ENCODE measurements around the gene BTBD7.

Gene BTBD7

DNA sequence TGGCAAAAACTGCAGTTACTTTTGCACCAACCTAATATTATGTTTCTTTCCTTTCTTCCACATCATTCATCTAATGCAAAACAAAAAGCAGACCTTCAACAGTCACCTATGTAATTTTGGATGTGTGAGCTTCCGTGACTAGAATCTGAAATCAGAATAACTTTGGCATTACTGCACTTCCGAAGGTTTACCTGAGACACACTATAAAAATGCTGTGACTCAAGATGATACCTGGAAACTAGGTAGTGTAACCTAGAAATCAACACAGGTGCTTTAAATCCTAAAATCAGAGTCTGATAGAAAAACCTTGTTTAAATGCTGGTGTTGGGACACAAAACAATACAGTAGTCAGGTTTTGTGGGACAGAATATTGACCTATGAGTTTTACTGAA is 2.2 kb downstream of the BTBD7 start:
- TF ChIP-seq, protein P1, sequence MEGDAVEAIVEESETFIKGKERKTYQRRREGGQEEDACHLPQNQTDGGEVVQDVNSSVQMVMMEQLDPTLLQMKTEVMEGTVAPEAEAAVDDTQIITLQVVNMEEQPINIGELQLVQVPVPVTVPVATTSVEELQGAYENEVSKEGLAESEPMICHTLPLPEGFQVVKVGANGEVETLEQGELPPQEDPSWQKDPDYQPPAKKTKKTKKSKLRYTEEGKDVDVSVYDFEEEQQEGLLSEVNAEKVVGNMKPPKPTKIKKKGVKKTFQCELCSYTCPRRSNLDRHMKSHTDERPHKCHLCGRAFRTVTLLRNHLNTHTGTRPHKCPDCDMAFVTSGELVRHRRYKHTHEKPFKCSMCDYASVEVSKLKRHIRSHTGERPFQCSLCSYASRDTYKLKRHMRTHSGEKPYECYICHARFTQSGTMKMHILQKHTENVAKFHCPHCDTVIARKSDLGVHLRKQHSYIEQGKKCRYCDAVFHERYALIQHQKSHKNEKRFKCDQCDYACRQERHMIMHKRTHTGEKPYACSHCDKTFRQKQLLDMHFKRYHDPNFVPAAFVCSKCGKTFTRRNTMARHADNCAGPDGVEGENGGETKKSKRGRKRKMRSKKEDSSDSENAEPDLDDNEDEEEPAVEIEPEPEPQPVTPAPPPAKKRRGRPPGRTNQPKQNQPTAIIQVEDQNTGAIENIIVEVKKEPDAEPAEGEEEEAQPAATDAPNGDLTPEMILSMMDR (IDR thresholded peaks at IDR 0.05; ENCODE audit: low read depth, low read length, missing control alignments) = no peak
- no peak for DNase-seq (ENCODE audit: low read depth)
- no peak overlapping the region for H3K4me3 ChIP-seq (ENCODE audit: low read depth, low read length)
- in situ Hi-C loops (cut with HindIII; ENCODE audit: low sequenced_read_pairs) = no loop called here

DNA sequence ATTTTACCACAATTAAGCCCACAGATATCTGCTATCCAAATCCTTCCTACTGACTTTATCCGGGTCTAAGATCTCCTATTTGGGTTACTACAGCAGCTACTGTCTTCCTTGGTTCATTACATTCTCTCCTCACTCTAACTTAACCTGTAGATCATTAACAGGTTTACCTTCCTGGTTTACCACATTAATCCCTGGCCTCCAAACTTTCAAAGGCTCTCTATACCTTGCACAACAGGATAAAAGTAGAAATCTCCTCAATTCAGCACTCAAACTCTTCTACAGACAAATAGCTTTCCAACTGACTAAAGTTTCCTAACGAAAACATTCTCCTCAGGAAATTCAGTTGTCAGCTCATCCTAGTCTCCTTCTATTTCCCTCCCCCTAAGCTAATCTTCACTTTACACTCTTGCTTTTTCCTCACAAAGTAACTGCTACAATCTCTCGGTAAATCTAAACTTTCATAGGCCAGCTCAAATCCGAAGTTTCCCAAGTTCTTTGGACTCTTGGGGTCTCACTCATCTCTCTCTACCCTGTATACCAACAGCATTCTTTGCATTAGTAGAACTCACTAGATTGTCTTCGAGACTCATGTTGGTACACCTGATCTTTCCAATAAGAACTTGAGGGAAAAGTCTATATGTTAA is 2.7 kb downstream of the BTBD7 start:
- no peak overlapping the region for H3K4me3 ChIP-seq (ENCODE audit: low read depth, low read length)
- no peak for DNase-seq (ENCODE audit: low read depth)
- TF ChIP-seq, protein P1 (IDR thresholded peaks at IDR 0.05; ENCODE audit: low read depth, low read length, missing control alignments) = no peak
- in situ Hi-C loops (cut with HindIII; ENCODE audit: low sequenced_read_pairs) = no loop called here

DNA sequence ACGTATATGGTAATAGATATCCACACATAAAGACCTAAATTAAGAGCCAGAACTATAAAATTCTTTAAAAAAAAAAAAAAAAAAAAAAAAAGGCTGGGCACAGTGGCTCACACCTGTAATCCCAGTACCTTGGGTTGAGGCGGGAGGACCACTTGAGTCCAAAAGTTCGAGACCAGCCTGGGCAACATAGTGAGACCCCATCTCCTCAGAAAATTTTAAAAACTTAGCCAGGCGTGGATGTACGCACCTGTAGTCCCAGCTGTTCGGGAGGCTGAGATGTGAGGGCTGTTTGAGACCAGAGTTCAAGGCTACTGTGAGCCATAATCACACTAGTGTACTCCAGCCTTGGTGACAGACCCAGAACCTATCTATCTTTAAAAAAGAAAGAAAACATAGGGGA is 4.3 kb downstream of the BTBD7 start:
- TF ChIP-seq, protein P1 (IDR thresholded peaks at IDR 0.05; ENCODE audit: low read depth, low read length, missing control alignments) = no peak
- no peak overlapping the region for H3K4me3 ChIP-seq (ENCODE audit: low read depth, low read length)
- in situ Hi-C loops (cut with HindIII; ENCODE audit: low sequenced_read_pairs) = no loop called here
- DNase-seq (ENCODE audit: low read depth) = no peak

DNA sequence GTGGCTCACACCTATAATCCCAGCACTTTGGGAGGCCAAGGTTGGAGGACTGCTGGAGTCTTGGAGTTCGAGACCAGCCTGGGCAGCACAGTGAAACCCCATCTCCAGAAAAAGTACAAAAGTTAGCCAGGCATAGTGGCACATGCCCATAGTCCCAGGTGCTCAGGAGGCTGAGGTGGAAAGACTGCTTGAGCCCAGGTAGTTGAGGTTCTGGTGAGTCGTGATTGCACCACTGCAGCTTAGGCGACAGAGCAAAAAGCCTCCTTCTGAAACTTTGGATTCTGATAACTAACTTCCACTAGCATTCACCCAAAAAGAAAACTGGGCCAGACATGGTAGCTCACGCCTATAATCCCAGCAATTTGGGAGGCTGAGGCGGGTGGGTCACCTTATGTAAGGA is 6.6 kb downstream of the BTBD7 start:
- no peak overlapping the region for H3K4me3 ChIP-seq (ENCODE audit: low read depth, low read length)
- in situ Hi-C loops (cut with HindIII; ENCODE audit: low sequenced_read_pairs) = no loop called here
- DNase-seq (ENCODE audit: low read depth) = no peak
- TF ChIP-seq, protein P1 (IDR thresholded peaks at IDR 0.05; ENCODE audit: low read depth, low read length, missing control alignments) = no peak

DNA sequence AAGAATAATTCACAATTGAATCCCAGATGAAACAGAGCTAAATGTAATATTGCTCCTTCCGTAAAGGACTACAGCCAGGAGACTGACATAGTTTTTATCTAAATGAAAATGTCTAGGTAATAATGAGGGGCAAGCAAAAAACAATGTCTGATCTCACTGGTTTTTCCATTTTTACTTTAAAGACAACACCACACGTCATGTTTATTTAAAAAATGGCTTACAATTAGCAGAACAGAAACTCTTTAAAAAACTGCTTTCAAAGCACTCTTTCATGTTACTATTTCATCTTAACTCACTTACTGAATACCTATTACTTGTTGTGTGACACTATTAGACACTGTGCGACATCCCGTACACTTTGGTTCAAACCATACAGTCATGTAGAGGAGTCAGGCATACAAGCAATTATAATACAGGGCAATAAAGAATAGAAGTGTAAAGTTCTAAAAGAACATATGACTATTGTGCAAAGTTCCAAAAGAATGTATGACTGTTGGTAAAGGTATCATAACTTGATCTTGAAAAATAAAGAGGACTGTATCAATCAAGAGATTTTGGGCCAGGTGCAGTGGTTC is 9.1 kb downstream of the BTBD7 start:
- H3K4me3 ChIP-seq (ENCODE audit: low read depth, low read length) = no peak overlapping the region
- TF ChIP-seq, protein P1 (IDR thresholded peaks at IDR 0.05; ENCODE audit: low read depth, low read length, missing control alignments) = no peak
- no peak for DNase-seq (ENCODE audit: low read depth)
- in situ Hi-C loops (cut with HindIII; ENCODE audit: low sequenced_read_pairs) = no loop called here

DNA sequence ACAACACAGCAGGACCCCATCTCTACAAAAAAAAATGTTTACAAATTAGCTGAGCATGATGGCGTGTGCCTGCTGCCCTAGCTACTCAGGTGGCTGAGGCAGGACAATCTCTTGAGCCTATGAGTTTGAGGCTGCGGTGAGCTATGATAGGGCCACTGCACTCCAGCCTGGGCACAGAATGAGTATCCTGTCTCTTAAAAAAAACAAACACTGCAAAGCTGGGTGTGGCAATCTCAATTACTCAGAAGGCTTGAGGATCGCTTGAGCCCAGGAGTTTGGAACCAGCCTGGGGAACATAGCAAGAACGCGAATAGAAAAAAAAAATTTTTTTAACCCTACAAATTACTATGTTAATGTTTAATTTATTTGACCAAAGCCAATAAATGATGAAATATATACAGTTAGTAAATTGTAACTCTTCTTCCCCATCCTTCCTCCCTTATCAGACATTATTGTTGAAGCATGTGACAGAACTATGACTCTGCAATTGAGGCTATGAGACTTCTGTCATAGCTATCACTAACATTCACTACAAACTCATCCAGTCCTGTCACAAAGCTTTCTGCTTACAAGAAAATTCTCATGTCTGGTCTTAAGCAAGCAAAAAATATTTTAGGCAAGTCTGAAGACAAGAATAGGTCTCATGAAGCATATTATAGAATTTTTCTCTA is 9.8 kb downstream of the BTBD7 start:
- TF ChIP-seq, protein P1 (IDR thresholded peaks at IDR 0.05; ENCODE audit: low read depth, low read length, missing control alignments) = no peak
- DNase-seq (ENCODE audit: low read depth) = no peak
- H3K4me3 ChIP-seq (ENCODE audit: low read depth, low read length) = no peak overlapping the region
- in situ Hi-C loops (cut with HindIII; ENCODE audit: low sequenced_read_pairs) = no loop called here
